22Rv1 (cell line): ENCODE measurements around the gene ACSF2.

Experiments used
- ZFX ChIP-seq: fragments of 450-650 bp; IDR thresholded peaks from 2 replicates; pipeline ENCODE4 v1.6.1; 2017; ENCODE audit warnings: antibody characterized with exemption, borderline replicate concordance
- TF ChIP-seq, protein P1 (sequence below): fragments of 450-650 bp; IDR thresholded peaks from 2 replicates; pipeline ENCODE4 v1.5.1; 2017; ENCODE audit warnings: mild to moderate bottlenecking

DNA sequence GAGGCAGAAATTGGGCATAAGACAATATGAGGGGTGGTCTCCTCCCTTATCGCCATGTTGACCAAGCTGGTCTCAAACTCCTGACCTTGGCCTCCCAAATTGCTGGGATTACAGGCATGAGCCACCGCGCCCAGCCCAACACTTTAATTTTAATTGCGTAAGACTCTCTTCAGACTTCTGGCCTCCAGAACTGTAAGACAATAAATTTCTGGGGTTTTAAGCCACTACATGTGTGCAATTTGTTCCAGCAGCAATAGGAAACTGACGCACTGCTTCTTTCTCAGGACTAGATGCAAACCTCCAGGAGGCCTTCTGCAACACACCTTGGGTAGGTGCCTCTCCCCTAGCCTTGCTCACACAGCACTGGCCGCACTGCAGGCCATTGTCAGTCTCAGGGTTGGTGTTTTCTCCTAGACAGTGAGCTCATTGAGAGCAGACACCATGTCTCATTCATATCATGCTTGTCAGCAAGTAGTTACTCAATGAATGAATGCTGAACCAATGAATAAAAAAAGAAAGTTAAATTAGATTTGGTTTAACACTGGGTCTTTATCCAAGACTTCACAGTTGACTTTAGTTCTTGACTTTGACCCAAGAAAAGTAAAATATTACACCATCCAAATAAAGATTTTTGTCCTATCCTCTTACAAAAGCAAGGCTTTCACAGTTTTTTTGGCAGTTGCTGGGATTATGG lies 5.5 kb upstream of the ACSF2 start:
- TF ChIP-seq, protein P1, sequence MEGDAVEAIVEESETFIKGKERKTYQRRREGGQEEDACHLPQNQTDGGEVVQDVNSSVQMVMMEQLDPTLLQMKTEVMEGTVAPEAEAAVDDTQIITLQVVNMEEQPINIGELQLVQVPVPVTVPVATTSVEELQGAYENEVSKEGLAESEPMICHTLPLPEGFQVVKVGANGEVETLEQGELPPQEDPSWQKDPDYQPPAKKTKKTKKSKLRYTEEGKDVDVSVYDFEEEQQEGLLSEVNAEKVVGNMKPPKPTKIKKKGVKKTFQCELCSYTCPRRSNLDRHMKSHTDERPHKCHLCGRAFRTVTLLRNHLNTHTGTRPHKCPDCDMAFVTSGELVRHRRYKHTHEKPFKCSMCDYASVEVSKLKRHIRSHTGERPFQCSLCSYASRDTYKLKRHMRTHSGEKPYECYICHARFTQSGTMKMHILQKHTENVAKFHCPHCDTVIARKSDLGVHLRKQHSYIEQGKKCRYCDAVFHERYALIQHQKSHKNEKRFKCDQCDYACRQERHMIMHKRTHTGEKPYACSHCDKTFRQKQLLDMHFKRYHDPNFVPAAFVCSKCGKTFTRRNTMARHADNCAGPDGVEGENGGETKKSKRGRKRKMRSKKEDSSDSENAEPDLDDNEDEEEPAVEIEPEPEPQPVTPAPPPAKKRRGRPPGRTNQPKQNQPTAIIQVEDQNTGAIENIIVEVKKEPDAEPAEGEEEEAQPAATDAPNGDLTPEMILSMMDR: no peak
- TF ChIP-seq ZFX: no peak
